Uterus (tissue), 4 donors: Measurements from ENCODE around the gene TMBIM4. TPM values are rescaled to one million over a fixed set of nuclear protein-coding genes. Genes with fewer than 3 reads are reported as not detected.

Source experiments
- DNase-seq, 2 donors: peaks; one replicate each; pipeline ENCODE4 v3.0.0-alpha.2; 2019 to 2020
- H3K27ac ChIP-seq, 2 donors: fragments of 200-600 bp; sonication (generic); 1 replicate in 1 of 2; 2 replicates in 1 of 2; pipeline ENCODE4 v1.5.1; 2016 to 2018
- H3K27me3 ChIP-seq, 2 donors: fragments of 200-600 bp; sonication (generic); one replicate each; pipeline ENCODE4 v1.5.1; 2018 to 2019; ENCODE audit warnings: control low read depth in 1 of 2
- H3K36me3 ChIP-seq, 2 donors: fragments of 200-600 bp; sonication (generic); one replicate each; pipeline ENCODE4 v1.5.1; 2019; ENCODE audit warnings: control low read depth in 1 of 2
- H3K4me1 ChIP-seq, 2 donors: fragments of 200-600 bp; sonication (generic); one replicate each; pipeline ENCODE4 v1.5.1; 2018 to 2019; ENCODE audit warnings: control low read depth in 1 of 2
- H3K4me3 ChIP-seq, 2 donors: fragments of 200-600 bp; sonication (generic); 1 replicate in 1 of 2; 2 replicates in 1 of 2; pipeline ENCODE4 v1.5.1; 2018 to 2019; ENCODE audit warnings: mild to moderate bottlenecking in 1 of 2
- H3K9me3 ChIP-seq, 2 donors: fragments of 200-600 bp; sonication (generic); one replicate each; pipeline ENCODE4 v1.5.1; 2019; ENCODE audit warnings: control low read depth in 1 of 2
- CTCF ChIP-seq, 4 experiments: fragments of 200-600 bp in 2 of 4; fragments of 450-650 bp in 2 of 4; sonication (generic) in 2 of 4; IDR thresholded peaks; one replicate each; pipeline ENCODE4 v1.5.1; 2016 to 2019; ENCODE audit warnings: antibody characterized with exemption in 4 of 4, mild to moderate bottlenecking in 2 of 4, moderate library complexity in 1 of 4
- POLR2A ChIP-seq, 2 donors: fragments of 450-650 bp; IDR thresholded peaks; one replicate each; pipeline ENCODE4 v1.6.1; 2016; ENCODE audit warnings: antibody characterized with exemption in 2 of 2, mild to moderate bottlenecking in 1 of 2, moderate library complexity in 1 of 2
- intact Hi-C: fragments of 100-400 bp; cut with DNase I; formaldehyde crosslinking; loops from one replicate; pipeline ENCODE4 v1.15.1; 2023; ENCODE audit warnings: low total_unique reads
- total RNA-seq, 4 donors: library from RNA; depleted of rRNA in 3 of 4; stranded (reverse); fragments of >200 nt in 3 of 4; gene quantifications; one replicate each; pipeline versions ENCODE4 v1.1.0 to v1.2.4, GENCODE V29; 2014 to 2023
- donor health status: DM: yes; HTN: yes; CAD: no.

TMBIM4 gene
- total RNA-seq, 4 donors from 2014 or later, result 102 to 187 (median 146) TPM

GRCh38 chr12:66159123-66159522 lies 10.7 kb downstream of the TMBIM4 start:
- intact Hi-C loops, result no loop called here

GRCh38 chr12:66156654-66157053 lies 13.1 kb downstream of the TMBIM4 start:
- intact Hi-C loops, result no loop called here

More at GRCh38 chr12:66159123-66159522, 10.7 kb downstream of the TMBIM4 start:
- TF ChIP-seq CTCF (IDR thresholded peaks at IDR 0.05) (no peak), POLR2A (IDR thresholded peaks at IDR 0.05) (no peak)
- no peaks in the 10 kb centered on the region for H3K9me3 ChIP-seq
- no peak for DNase-seq
- H3K4me3 ChIP-seq, result no peak overlapping the region
- no peak overlapping the region for H3K27ac ChIP-seq
- no peaks in the 10 kb centered on the region for H3K36me3 ChIP-seq
- no peaks in the 10 kb centered on the region for H3K27me3 ChIP-seq
- no peaks in the 10 kb centered on the region for H3K4me1 ChIP-seq

GRCh38 chr12:66154776-66155175 lies 15.0 kb downstream of the TMBIM4 start:
- no peak for TF ChIP-seq CTCF (IDR thresholded peaks at IDR 0.05)
- no peak for TF ChIP-seq POLR2A (IDR thresholded peaks at IDR 0.05)
- Histone ChIP-seq H3K27me3 (no peaks in the 10 kb centered on the region), H3K4me1 (no peaks in the 10 kb centered on the region), H3K4me3 (no peak overlapping the region), H3K9me3 (no peaks in the 10 kb centered on the region), H3K27ac (no peak overlapping the region), H3K36me3 (no peaks in the 10 kb centered on the region)
- no peak for DNase-seq
- intact Hi-C loops, result no loop called here

More at GRCh38 chr12:66156654-66157053, 13.1 kb downstream of the TMBIM4 start:
- H3K9me3 ChIP-seq, result no peaks in the 10 kb centered on the region
- TF ChIP-seq CTCF (IDR thresholded peaks at IDR 0.05) (no peak), POLR2A (IDR thresholded peaks at IDR 0.05) (no peak)
- no peak overlapping the region for H3K27ac ChIP-seq
- no peaks in the 10 kb centered on the region for H3K4me1 ChIP-seq
- no peak for DNase-seq
- no peaks in the 10 kb centered on the region for H3K36me3 ChIP-seq
- H3K27me3 ChIP-seq, result no peaks in the 10 kb centered on the region
- H3K4me3 ChIP-seq, result no peak overlapping the region

GRCh38 chr12:66152732-66153131 lies 17.1 kb downstream of the TMBIM4 start:
- H3K27ac ChIP-seq, result no peak overlapping the region
- TF ChIP-seq CTCF (IDR thresholded peaks at IDR 0.05) (no peak), POLR2A (IDR thresholded peaks at IDR 0.05) (no peak)
- H3K4me1 ChIP-seq, result no peaks in the 10 kb centered on the region
- DNase-seq, result no peak
- intact Hi-C loops, result no loop called here
- no peaks in the 10 kb centered on the region for H3K9me3 ChIP-seq
- no peaks in the 10 kb centered on the region for H3K27me3 ChIP-seq
- no peaks in the 10 kb centered on the region for H3K36me3 ChIP-seq
- no peak overlapping the region for H3K4me3 ChIP-seq

- Histone ChIP-seq H3K27ac (no peak overlapping the region), H3K36me3 (no peaks in the 10 kb centered on the region), H3K9me3 (no peaks in the 10 kb centered on the region), H3K27me3 (no peaks in the 10 kb centered on the region), H3K4me3 (no peak overlapping the region), H3K4me1 (no peaks in the 10 kb centered on the region)
- intact Hi-C loops, result loop anchor here (5.0 kb wide), 1 partner anchor 82 kb away; no protein-coding TSS in a partner anchor
- no peak for DNase-seq
- TF ChIP-seq POLR2A (IDR thresholded peaks at IDR 0.05) (no peak), CTCF (IDR thresholded peaks at IDR 0.05) (no peak)
Observed at GRCh38 chr12:66149702-66150398, 19.9 kb downstream of the TMBIM4 start.
